ENCODE results near the gene USP20. TPM values are rescaled to one million over a fixed set of nuclear protein-coding genes. Genes with fewer than 3 reads are reported as not detected.

Gene USP20
- total RNA-seq, 1 donor from 2014 or later = 39.2 TPM

- H3K4me3 Mint-ChIP-seq = no peak overlapping the region
- no peaks in the 10 kb centered on the region for H3K27me3 Mint-ChIP-seq
- H3K36me3 Mint-ChIP-seq = peaks cover 5% of the 10 kb centered on the region
- no peaks in the 10 kb centered on the region for H3K9me3 Mint-ChIP-seq
- no peak overlapping the region for H3K27ac Mint-ChIP-seq
- no peaks in the 10 kb centered on the region for H3K4me1 Mint-ChIP-seq (ENCODE audit: unreplicated experiment)
- TF ChIP-seq CTCF (conservative IDR thresholded peaks at IDR 0.05) = no peak
- no peak for DNase-seq (ENCODE audit: extremely low spot score, unreplicated experiment)
These were observed 39.2 kb downstream of the USP20 start for GRCh38 chr9:129874261-129875101.

- peak; percentile 39 for TF ChIP-seq CTCF (conservative IDR thresholded peaks at IDR 0.05)
- Mint-ChIP-seq H3K4me3 (no peak overlapping the region), H3K4me1 (ENCODE audit: unreplicated experiment) (no peaks in the 10 kb centered on the region), H3K36me3 (peaks cover 5% of the 10 kb centered on the region), H3K9me3 (no peaks in the 10 kb centered on the region), H3K27me3 (no peaks in the 10 kb centered on the region), H3K27ac (no peak overlapping the region)
- DNase-seq (ENCODE audit: extremely low spot score, unreplicated experiment) = no peak
These were observed 39.9 kb downstream of the USP20 start for GRCh38 chr9:129875181-129875611.

GRCh38 chr9:129875687-129876395 lies 40.6 kb downstream of the USP20 start:
- no peak for DNase-seq (ENCODE audit: extremely low spot score, unreplicated experiment)
- TF ChIP-seq CTCF (conservative IDR thresholded peaks at IDR 0.05) = no peak
- no peaks in the 10 kb centered on the region for H3K9me3 Mint-ChIP-seq

DNA sequence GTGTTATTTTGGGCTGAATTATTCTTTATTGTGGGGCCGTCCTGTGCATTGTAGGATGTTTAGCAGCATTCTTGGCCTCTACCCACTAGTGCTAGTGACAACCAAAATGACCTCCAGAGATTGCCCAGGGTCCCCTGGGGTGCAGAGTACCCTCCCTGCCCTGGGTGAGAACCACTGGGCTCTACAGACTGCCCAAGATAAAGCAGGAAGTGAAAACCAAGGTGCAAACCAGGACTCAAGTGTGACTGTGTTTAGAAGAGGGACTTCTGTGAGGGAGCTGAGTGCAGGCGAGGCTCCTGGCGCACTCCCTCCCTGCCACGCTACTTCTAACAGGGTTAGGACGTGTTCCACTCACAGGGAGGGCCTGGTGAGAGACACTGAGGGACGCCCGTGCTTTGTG lies 41.6 kb downstream of the USP20 start:
- H3K27me3 Mint-ChIP-seq = no peaks in the 10 kb centered on the region
- no peaks in the 10 kb centered on the region for H3K9me3 Mint-ChIP-seq
- H3K4me1 Mint-ChIP-seq (ENCODE audit: unreplicated experiment) = no peaks in the 10 kb centered on the region
- no peak for DNase-seq (ENCODE audit: extremely low spot score, unreplicated experiment)
- no peak for TF ChIP-seq CTCF (conservative IDR thresholded peaks at IDR 0.05)
- peaks cover 5% of the 10 kb centered on the region for H3K36me3 Mint-ChIP-seq
- no peak overlapping the region for H3K27ac Mint-ChIP-seq
- H3K4me3 Mint-ChIP-seq = no peak overlapping the region

More at GRCh38 chr9:129875687-129876395, 40.6 kb downstream of the USP20 start:
- Mint-ChIP-seq H3K4me1 (ENCODE audit: unreplicated experiment) (no peaks in the 10 kb centered on the region), H3K4me3 (no peak overlapping the region), H3K27ac (no peak overlapping the region), H3K27me3 (no peaks in the 10 kb centered on the region), H3K36me3 (peaks cover 5% of the 10 kb centered on the region)

DNA sequence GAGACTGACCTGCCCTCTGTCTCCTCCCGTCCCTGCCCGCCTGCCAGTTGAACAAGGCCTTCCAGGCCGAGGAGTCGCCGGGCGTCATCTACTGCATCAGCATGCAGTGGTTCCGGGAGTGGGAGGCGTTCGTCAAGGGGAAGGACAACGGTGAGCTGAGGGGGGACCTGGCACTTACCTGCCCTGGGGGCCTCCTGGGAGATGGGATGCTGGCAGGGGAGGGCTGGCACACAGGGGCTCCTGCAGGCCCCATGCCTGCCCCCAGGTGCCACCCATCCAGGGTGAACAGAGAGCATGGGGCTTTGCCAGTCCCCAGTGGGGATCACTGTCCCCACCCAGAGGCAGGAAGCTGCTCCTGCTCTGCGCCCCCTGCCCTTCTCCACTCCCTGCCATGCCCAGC lies 43.0 kb downstream of the USP20 start:
- DNase-seq (ENCODE audit: extremely low spot score, unreplicated experiment) = no peak
- no peak overlapping the region for H3K27ac Mint-ChIP-seq
- H3K27me3 Mint-ChIP-seq = no peaks in the 10 kb centered on the region
- H3K4me1 Mint-ChIP-seq (ENCODE audit: unreplicated experiment) = no peaks in the 10 kb centered on the region
- peaks cover 5% of the 10 kb centered on the region for H3K36me3 Mint-ChIP-seq
- no peak for TF ChIP-seq CTCF (conservative IDR thresholded peaks at IDR 0.05)
- H3K9me3 Mint-ChIP-seq = no peaks in the 10 kb centered on the region
- H3K4me3 Mint-ChIP-seq = no peak overlapping the region
